ENCODE measurements around the gene DCUN1D5.
"Not testable (repeated sequence)": the region's sequence is repeated elsewhere in the genome, so short reads cannot be mapped to it uniquely, and the experiment has no call there.

Gene DCUN1D5

GRCh38 chr11:103053997-103054396 is 38.0 kb downstream of the DCUN1D5 start:
- DNase-seq: no peak

GRCh38 chr11:103051981-103052380 is 40.0 kb downstream of the DCUN1D5 start:
- DNase-seq: no peak

- DNase-seq: no peak
Observed at GRCh38 chr11:103051151-103051801, 40.7 kb downstream of the DCUN1D5 start.

GRCh38 chr11:103050351-103050750 is 41.6 kb downstream of the DCUN1D5 start:
- no peak for DNase-seq

GRCh38 chr11:103047837-103048236 is 44.1 kb downstream of the DCUN1D5 start:
- DNase-seq: no peak

GRCh38 chr11:103043826-103044678 is 47.9 kb downstream of the DCUN1D5 start:
- DNase-seq: no peak

GRCh38 chr11:103042161-103042560 is 49.8 kb downstream of the DCUN1D5 start:
- DNase-seq: no peak

GRCh38 chr11:103035791-103036434 is 56.0 kb downstream of the DCUN1D5 start:
- no peak for DNase-seq

- no peak for DNase-seq
Observed at GRCh38 chr11:103035216-103035615, 56.7 kb downstream of the DCUN1D5 start.

GRCh38 chr11:103031834-103032233 is 60.1 kb downstream of the DCUN1D5 start:
- DNase-seq: no peak

GRCh38 chr11:103029401-103029800 is 62.6 kb downstream of the DCUN1D5 start:
- no peak for DNase-seq

GRCh38 chr11:103028304-103029020 is 63.5 kb downstream of the DCUN1D5 start:
- DNase-seq: not testable (repeated sequence)

- DNase-seq: no peak
Observed at GRCh38 chr11:103024086-103024485, 67.9 kb downstream of the DCUN1D5 start.

GRCh38 chr11:103016031-103016430 is 75.9 kb downstream of the DCUN1D5 start:
- DNase-seq: no peak

GRCh38 chr11:103013421-103013820 is 78.5 kb downstream of the DCUN1D5 start:
- no peak for DNase-seq
